Fibroblast of pulmonary artery (primary cell): ENCODE results near the gene EIF4G3.
A peak's percentile ranks its signal among the peaks of the same experiment; 100 is the strongest.
"Not testable (repeated sequence)": the region's sequence is repeated elsewhere in the genome, so short reads cannot be mapped to it uniquely, and the experiment has no call there.

ENCODE experiments used
- DNase-seq: peaks from one replicate; pipeline ENCODE4 v3.0.0-alpha.2; 2010; ENCODE audit warnings: low read depth
- H3K4me3 ChIP-seq: replicated peaks from 2 replicates; pipeline ENCODE4 v1.5.1; 2011; ENCODE audit warnings: low read depth, mild to moderate bottlenecking, control low read depth, low read length, moderate library complexity
- TF ChIP-seq, protein P1 (sequence below): IDR thresholded peaks from 2 replicates; pipeline ENCODE4 v1.5.1; 2011; ENCODE audit warnings: mild to moderate bottlenecking, control low read depth, low read length, inconsistent platforms; ENCODE audit errors: missing control alignments

Gene EIF4G3

DNA sequence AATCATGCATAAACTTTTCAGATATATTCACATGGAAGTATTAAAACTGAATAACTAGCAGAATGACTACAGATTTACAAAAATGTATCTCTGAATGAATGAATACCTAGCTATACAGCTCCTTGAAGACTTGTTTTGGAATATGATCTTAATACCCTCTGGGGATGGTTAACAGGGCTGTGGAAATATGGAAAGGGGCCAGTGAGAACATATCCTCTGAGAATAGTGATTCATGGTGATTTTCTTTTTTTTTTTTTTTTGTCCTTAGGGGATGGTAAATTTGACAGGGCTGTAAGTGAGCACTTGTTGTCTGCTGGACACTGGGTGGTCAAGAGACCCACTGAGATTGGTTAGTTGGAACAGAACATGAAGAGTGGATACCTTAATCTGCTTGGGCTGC is 308.9 kb downstream of the EIF4G3 start:
- H3K4me3 ChIP-seq: no peak overlapping the region
- DNase-seq: peak; percentile 44
- TF ChIP-seq, protein P1, sequence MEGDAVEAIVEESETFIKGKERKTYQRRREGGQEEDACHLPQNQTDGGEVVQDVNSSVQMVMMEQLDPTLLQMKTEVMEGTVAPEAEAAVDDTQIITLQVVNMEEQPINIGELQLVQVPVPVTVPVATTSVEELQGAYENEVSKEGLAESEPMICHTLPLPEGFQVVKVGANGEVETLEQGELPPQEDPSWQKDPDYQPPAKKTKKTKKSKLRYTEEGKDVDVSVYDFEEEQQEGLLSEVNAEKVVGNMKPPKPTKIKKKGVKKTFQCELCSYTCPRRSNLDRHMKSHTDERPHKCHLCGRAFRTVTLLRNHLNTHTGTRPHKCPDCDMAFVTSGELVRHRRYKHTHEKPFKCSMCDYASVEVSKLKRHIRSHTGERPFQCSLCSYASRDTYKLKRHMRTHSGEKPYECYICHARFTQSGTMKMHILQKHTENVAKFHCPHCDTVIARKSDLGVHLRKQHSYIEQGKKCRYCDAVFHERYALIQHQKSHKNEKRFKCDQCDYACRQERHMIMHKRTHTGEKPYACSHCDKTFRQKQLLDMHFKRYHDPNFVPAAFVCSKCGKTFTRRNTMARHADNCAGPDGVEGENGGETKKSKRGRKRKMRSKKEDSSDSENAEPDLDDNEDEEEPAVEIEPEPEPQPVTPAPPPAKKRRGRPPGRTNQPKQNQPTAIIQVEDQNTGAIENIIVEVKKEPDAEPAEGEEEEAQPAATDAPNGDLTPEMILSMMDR: no peak

DNA sequence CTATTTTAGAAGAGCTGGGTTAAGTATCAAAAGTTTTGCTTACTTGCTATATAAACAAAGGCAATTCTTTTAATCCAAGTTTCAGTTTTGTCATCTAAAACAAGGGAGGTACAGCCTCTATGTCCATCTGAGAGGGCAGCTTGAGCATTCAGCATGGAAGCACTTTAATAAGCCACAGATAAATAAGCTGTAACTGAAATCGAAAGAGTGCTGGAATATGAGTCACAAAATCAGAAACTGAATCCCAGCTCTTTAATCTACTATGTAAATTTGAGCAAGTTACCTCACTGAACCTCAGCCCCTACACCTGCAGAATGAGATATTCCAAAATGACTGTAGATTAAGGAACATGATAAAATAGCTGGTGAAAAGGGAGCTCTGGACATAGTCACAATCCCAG is 309.6 kb downstream of the EIF4G3 start:
- TF ChIP-seq, protein P1: no peak
- no peak for DNase-seq
- no peak overlapping the region for H3K4me3 ChIP-seq

DNA sequence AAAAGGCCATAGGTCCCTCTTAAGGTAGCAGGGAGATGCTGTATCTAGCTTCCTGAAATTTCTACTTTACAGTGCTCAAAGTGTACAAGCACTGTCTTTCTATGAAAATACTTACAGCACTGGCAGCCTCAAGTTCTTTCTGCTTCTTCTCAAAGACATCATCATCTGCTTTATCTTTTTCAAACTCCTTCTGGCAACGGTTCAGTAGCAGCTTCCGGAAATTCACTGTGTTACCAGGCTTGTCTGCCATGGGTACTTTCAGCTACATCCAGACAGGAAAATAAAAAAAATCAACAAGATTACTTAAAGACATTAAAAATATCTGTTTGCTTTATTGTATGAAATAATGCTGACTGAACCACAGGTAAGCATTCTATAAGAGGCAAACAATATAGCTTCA is 311.7 kb downstream of the EIF4G3 start:
- TF ChIP-seq, protein P1: no peak
- DNase-seq: peak; percentile 39
- H3K4me3 ChIP-seq: no peak overlapping the region

DNA sequence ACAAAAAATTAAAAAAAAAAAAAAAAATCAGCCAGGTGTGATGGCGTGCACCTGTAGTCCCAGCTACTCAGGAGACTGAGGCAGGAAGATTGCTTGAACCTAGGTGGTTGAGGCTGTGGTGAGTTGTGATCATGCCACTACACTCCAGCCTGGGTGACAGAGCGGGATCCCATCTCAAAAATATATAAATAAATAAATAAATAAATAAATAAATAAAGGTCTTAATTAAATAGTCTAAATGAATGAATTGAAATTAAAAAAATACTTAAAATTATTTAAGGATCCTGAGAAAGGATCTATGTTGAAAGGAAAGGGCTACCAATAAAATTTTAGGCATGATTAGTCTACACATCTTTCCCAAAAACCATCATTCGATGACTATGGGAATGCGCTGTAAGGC is 322.2 kb downstream of the EIF4G3 start:
- TF ChIP-seq, protein P1: no peak
- no peak overlapping the region for H3K4me3 ChIP-seq
- DNase-seq: no peak

DNA sequence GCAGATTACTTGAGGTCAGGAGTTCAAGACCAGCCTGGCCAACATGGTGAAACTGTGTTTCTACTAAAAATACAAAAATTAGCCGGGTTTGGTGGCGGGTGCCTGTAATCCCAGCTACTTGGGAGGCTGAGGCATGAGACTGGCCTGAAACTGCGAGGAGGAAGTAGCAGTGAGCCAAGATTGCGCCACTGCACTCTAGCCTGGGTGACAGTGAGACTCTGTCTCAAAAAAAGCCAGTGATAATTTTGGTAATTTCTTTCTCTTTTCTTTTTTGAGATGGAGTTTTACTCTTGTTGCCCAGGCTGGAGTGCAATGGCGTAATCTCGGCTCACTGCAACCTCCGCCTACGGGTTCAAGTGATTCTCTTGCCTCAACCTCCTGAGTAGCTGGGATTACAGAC is 324.9 kb downstream of the EIF4G3 start:
- not testable (repeated sequence) for H3K4me3 ChIP-seq, DNase-seq

DNA sequence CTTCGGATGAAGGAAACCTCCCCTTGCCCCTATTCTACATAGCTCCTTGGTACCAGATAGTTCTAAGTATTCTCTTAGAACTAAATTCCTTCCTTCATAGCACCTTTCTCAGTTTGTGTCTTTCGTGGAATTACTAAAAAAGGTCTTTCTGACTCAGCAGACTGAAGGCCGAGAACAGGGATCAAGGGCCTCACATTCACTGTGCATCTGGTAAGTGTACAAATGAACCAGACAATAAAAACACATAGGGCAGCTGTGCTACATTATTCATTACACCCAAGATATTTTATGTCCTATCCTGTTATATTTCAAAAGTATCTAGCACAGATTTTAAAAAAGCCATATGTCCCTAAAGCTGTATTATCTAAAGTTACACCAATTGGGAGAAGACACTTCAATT is 326.7 kb downstream of the EIF4G3 start:
- H3K4me3 ChIP-seq: no peak overlapping the region
- DNase-seq: no peak
- TF ChIP-seq, protein P1: no peak

DNA sequence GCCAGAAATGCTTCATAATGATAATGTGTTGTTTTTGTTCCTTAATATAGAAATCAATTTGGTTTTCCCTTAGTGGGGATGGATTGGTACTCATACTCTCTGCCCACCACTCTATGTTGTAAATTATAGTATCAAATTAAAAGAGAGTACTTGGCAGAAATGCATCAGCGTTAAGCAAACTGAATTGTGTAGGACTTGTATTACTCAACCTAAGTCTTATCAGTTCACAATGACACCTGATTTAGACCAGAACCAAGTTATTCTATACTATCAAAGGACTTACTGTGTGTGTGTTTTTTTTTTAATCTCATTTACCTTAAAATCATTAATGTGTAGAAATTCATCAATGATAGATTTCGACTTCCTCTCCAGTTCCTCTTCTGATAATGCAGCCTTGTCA is 327.6 kb downstream of the EIF4G3 start:
- DNase-seq: peak; percentile 17
- no peak overlapping the region for H3K4me3 ChIP-seq
- TF ChIP-seq, protein P1: no peak

DNA sequence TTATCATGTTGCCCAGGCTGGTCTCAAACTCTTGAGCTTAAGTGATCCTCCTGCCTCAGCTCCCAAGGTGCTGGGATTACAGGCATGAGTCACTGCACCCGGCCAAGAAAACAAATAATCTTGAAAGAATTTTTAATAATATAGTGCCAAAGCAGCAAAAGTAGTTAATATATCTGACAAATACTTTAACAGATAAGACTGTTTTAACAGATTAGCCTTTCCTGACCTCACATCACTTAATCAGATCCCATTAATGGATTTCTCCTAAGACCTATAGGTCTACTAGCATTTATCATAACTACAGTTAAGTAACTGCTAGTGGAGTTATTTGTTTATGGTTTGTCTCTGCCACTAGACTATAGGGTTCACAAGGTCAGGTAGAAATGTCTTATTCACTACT is 328.5 kb downstream of the EIF4G3 start:
- TF ChIP-seq, protein P1: no peak
- DNase-seq: peak; percentile 28
- H3K4me3 ChIP-seq: no peak overlapping the region
